GM03348 (cell line): ENCODE results near the gene CLC.
"Not testable (repeated sequence)": the region's sequence is repeated elsewhere in the genome, so short reads cannot be mapped to it uniquely, and the experiment has no call there.

Experiments
- DNase-seq: peaks from one replicate; pipeline ENCODE4 v3.0.0; 2012; ENCODE audit warnings: low spot score

The CLC gene

GRCh38 chr19:39729594-39729993, 8.2 kb downstream of the CLC start:
- no peak for DNase-seq

GRCh38 chr19:39728040-39728439, 9.8 kb downstream of the CLC start:
- DNase-seq: no peak

- DNase-seq: no peak
These were observed 10.6 kb downstream of the CLC start for GRCh38 chr19:39727070-39727800.

GRCh38 chr19:39725995-39726394, 11.8 kb downstream of the CLC start:
- no peak for DNase-seq

- not testable (repeated sequence) for DNase-seq
These were observed 17.7 kb downstream of the CLC start for GRCh38 chr19:39720144-39720543.

GRCh38 chr19:39710333-39710890, 27.4 kb downstream of the CLC start:
- DNase-seq: no peak

GRCh38 chr19:39709026-39709872, 28.6 kb downstream of the CLC start:
- no peak for DNase-seq

- no peak for DNase-seq
These were observed 29.2 kb downstream of the CLC start for GRCh38 chr19:39708594-39708993.

GRCh38 chr19:39705578-39706188, 32.1 kb downstream of the CLC start:
- DNase-seq: no peak

GRCh38 chr19:39704181-39705044, 33.4 kb downstream of the CLC start, which contains the start of gene LGALS14:
TSS of gene LGALS14 (plus strand) at chr19:39704481. CDS start at chr19:39704529, 48 bp downstream.
- DNase-seq: no peak

- no peak for DNase-seq
These were observed 36.5 kb downstream of the CLC start for GRCh38 chr19:39701291-39701690.

GRCh38 chr19:39698535-39698934, 39.3 kb downstream of the CLC start:
- DNase-seq: no peak

GRCh38 chr19:39696387-39696786, 41.4 kb downstream of the CLC start:
- DNase-seq: no peak

GRCh38 chr19:39695759-39696158, 42.1 kb downstream of the CLC start:
- DNase-seq: no peak

GRCh38 chr19:39692822-39693221, 45.0 kb downstream of the CLC start:
- DNase-seq: no peak

GRCh38 chr19:39692166-39692565, 45.7 kb downstream of the CLC start:
- DNase-seq: no peak

- DNase-seq: not testable (repeated sequence)
These were observed 49.2 kb downstream of the CLC start for GRCh38 chr19:39688637-39689036.

- no peak for DNase-seq
These were observed 51.1 kb downstream of the CLC start for GRCh38 chr19:39686739-39687138.

GRCh38 chr19:39684267-39684666, 53.6 kb downstream of the CLC start:
- DNase-seq: no peak

- DNase-seq: no peak
These were observed 56.4 kb downstream of the CLC start for GRCh38 chr19:39681416-39681815.
